ENCODE results near the gene SMIM44. TPM values are rescaled to one million over a fixed set of nuclear protein-coding genes. Genes with fewer than 3 reads are reported as not detected.
"Not testable (repeated sequence)": the region's sequence is repeated elsewhere in the genome, so short reads cannot be mapped to it uniquely, and the experiment has no call there.

Gene SMIM44
- total RNA-seq, 1 donor from 2014 or later: not detected

- H3K36me3 ChIP-seq (ENCODE audit: control insufficient read depth in 3 of 3, insufficient read depth in 3 of 3, low read length in 3 of 3): peaks cover 50 to 56% (median 51%) of the 10 kb centered on the region in 3 donors
Observed at GRCh38 chr19:3453840-3454239, 29.4 kb downstream of the SMIM44 start.

GRCh38 chr19:3452942-3453214 is 30.4 kb downstream of the SMIM44 start:
- H3K27ac ChIP-seq (ENCODE audit: low read depth, low read length); H3K4me3 ChIP-seq (ENCODE audit: low read length in 3 of 3); H3K9me3 ChIP-seq (ENCODE audit: control insufficient read depth in 3 of 3, low read length in 3 of 3); H3K27me3 ChIP-seq (ENCODE audit: control insufficient read depth in 3 of 3, insufficient read depth in 3 of 3, low read length in 3 of 3); H3K9ac ChIP-seq (ENCODE audit: low read depth in 1 of 3, low read length in 3 of 3): not testable (repeated sequence)
- H3K4me1 ChIP-seq (ENCODE audit: control insufficient read depth in 3 of 3, insufficient read depth in 3 of 3, low read length in 3 of 3): peaks cover 13 to 26% (median 15%) of the 10 kb centered on the region in 3 donors
- peaks cover 55 to 58% (median 57%) of the 10 kb centered on the region in 3 donors for H3K36me3 ChIP-seq (ENCODE audit: control insufficient read depth in 3 of 3, insufficient read depth in 3 of 3, low read length in 3 of 3)

More at GRCh38 chr19:3453840-3454239, 29.4 kb downstream of the SMIM44 start:
- H3K27ac ChIP-seq (ENCODE audit: low read depth, low read length): no peak overlapping the region
- peaks cover 17 to 30% (median 25%) of the 10 kb centered on the region in 3 donors for H3K4me1 ChIP-seq (ENCODE audit: control insufficient read depth in 3 of 3, insufficient read depth in 3 of 3, low read length in 3 of 3)
- H3K4me3 ChIP-seq (ENCODE audit: low read length in 3 of 3): no peak overlapping the region
- no peaks in the 10 kb centered on the region for H3K9me3 ChIP-seq (ENCODE audit: control insufficient read depth in 3 of 3, low read length in 3 of 3)
- H3K9ac ChIP-seq (ENCODE audit: low read depth in 1 of 3, low read length in 3 of 3): peak overlapping the region in 1 of 3 donors; percentile 33
- H3K27me3 ChIP-seq (ENCODE audit: control insufficient read depth in 3 of 3, insufficient read depth in 3 of 3, low read length in 3 of 3): no peaks in the 10 kb centered on the region

- Histone ChIP-seq H3K4me1 (ENCODE audit: control insufficient read depth in 3 of 3, insufficient read depth in 3 of 3, low read length in 3 of 3) (peaks cover 11 to 21% (median 13%) of the 10 kb centered on the region in 3 donors), H3K27me3 (ENCODE audit: control insufficient read depth in 3 of 3, insufficient read depth in 3 of 3, low read length in 3 of 3) (no peaks in the 10 kb centered on the region), H3K9ac (ENCODE audit: low read depth in 1 of 3, low read length in 3 of 3) (no peak overlapping the region), H3K4me3 (ENCODE audit: low read length in 3 of 3) (no peak overlapping the region), H3K36me3 (ENCODE audit: control insufficient read depth in 3 of 3, insufficient read depth in 3 of 3, low read length in 3 of 3) (peaks cover 54 to 57% (median 54%) of the 10 kb centered on the region in 3 donors), H3K9me3 (ENCODE audit: control insufficient read depth in 3 of 3, low read length in 3 of 3) (no peaks in the 10 kb centered on the region), H3K27ac (ENCODE audit: low read depth, low read length) (peak overlapping the region; percentile 79)
Observed at GRCh38 chr19:3452171-3452941, 30.9 kb downstream of the SMIM44 start.

DNA sequence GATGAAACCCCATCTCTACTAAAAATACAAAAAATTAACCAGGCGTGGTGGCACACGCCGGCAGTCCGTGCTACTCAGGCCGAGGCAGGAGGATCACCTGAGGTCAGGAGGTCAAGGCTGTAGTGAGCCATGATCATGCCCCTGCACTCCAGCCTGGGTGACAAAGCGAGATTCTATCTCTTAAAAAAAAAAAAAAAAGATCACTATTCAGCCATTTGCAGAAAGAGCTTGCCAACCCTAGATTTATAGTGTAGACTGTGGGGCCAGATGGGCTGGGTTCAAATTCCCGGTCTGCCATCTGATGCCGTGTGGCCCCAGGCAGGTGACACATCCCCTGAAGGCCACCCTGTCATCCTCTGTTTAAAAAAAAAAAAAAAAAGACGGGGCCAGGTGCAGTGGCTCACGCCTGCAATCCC is 31.8 kb downstream of the SMIM44 start:
- H3K27me3 ChIP-seq (ENCODE audit: control insufficient read depth in 3 of 3, insufficient read depth in 3 of 3, low read length in 3 of 3): no peaks in the 10 kb centered on the region
- H3K9me3 ChIP-seq (ENCODE audit: control insufficient read depth in 3 of 3, low read length in 3 of 3): no peaks in the 10 kb centered on the region
- peaks cover 47 to 54% (median 53%) of the 10 kb centered on the region in 3 donors for H3K36me3 ChIP-seq (ENCODE audit: control insufficient read depth in 3 of 3, insufficient read depth in 3 of 3, low read length in 3 of 3)
- peak overlapping the region in 1 of 3 donors; percentile 40 for H3K9ac ChIP-seq (ENCODE audit: low read depth in 1 of 3, low read length in 3 of 3)
- H3K4me3 ChIP-seq (ENCODE audit: low read length in 3 of 3): no peak overlapping the region
- H3K4me1 ChIP-seq (ENCODE audit: control insufficient read depth in 3 of 3, insufficient read depth in 3 of 3, low read length in 3 of 3): peaks cover 6 to 13% (median 10%) of the 10 kb centered on the region in 3 donors
- H3K27ac ChIP-seq (ENCODE audit: low read depth, low read length): peak overlapping the region; percentile 79

GRCh38 chr19:3450796-3451411 is 32.3 kb downstream of the SMIM44 start:
- no peaks in the 10 kb centered on the region for H3K9me3 ChIP-seq (ENCODE audit: control insufficient read depth in 3 of 3, low read length in 3 of 3)
- H3K27me3 ChIP-seq (ENCODE audit: control insufficient read depth in 3 of 3, insufficient read depth in 3 of 3, low read length in 3 of 3): no peaks in the 10 kb centered on the region
- peaks cover 51 to 59% (median 55%) of the 10 kb centered on the region in 3 donors for H3K36me3 ChIP-seq (ENCODE audit: control insufficient read depth in 3 of 3, insufficient read depth in 3 of 3, low read length in 3 of 3)
- no peak overlapping the region for H3K4me3 ChIP-seq (ENCODE audit: low read length in 3 of 3)
- H3K9ac ChIP-seq (ENCODE audit: low read depth in 1 of 3, low read length in 3 of 3): peak overlapping the region in 1 of 3 donors; percentile 40
- H3K27ac ChIP-seq (ENCODE audit: low read depth, low read length): peak overlapping the region; percentile 79
- H3K4me1 ChIP-seq (ENCODE audit: control insufficient read depth in 3 of 3, insufficient read depth in 3 of 3, low read length in 3 of 3): peaks cover 6 to 13% (median 10%) of the 10 kb centered on the region in 3 donors

GRCh38 chr19:3448616-3449334 is 34.5 kb downstream of the SMIM44 start:
- H3K4me3 ChIP-seq (ENCODE audit: low read length in 3 of 3): no peak overlapping the region
- no peak overlapping the region for H3K9ac ChIP-seq (ENCODE audit: low read depth in 1 of 3, low read length in 3 of 3)
- H3K4me1 ChIP-seq (ENCODE audit: control insufficient read depth in 3 of 3, insufficient read depth in 3 of 3, low read length in 3 of 3): peaks cover 23 to 33% (median 28%) of the 10 kb centered on the region in 3 donors
- H3K36me3 ChIP-seq (ENCODE audit: control insufficient read depth in 3 of 3, insufficient read depth in 3 of 3, low read length in 3 of 3): peaks cover 44 to 55% (median 48%) of the 10 kb centered on the region in 3 donors
- H3K27ac ChIP-seq (ENCODE audit: low read depth, low read length): no peak overlapping the region
- no peaks in the 10 kb centered on the region for H3K27me3 ChIP-seq (ENCODE audit: control insufficient read depth in 3 of 3, insufficient read depth in 3 of 3, low read length in 3 of 3)
- H3K9me3 ChIP-seq (ENCODE audit: control insufficient read depth in 3 of 3, low read length in 3 of 3): no peaks in the 10 kb centered on the region

DNA sequence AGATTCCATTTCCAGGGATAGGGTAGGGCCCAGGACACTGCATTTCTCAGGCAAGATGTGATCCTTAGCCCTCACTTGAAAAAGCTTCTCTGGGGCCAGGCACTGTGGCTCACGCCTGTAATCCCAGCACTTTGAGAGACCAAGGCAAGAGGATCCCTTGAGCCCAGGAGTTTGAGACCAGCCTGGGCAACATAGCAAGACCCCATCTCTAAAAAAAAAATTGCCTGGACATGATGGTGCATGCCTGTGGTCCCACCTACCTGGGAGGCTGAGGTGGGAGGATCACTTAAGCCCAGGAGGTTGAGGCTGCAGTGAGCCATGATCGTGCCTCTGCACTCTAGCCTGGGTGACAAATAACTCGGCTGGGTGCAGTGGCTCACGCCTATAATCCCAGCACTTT is 36.6 kb downstream of the SMIM44 start:
- not testable (repeated sequence) for H3K27me3 ChIP-seq (ENCODE audit: control insufficient read depth in 3 of 3, insufficient read depth in 3 of 3, low read length in 3 of 3); H3K9me3 ChIP-seq (ENCODE audit: control insufficient read depth in 3 of 3, low read length in 3 of 3); H3K4me3 ChIP-seq (ENCODE audit: low read length in 3 of 3); H3K27ac ChIP-seq (ENCODE audit: low read depth, low read length); H3K9ac ChIP-seq (ENCODE audit: low read depth in 1 of 3, low read length in 3 of 3)
- Histone ChIP-seq H3K4me1 (ENCODE audit: control insufficient read depth in 3 of 3, insufficient read depth in 3 of 3, low read length in 3 of 3) (peaks cover 35 to 49% (median 45%) of the 10 kb centered on the region in 3 donors), H3K36me3 (ENCODE audit: control insufficient read depth in 3 of 3, insufficient read depth in 3 of 3, low read length in 3 of 3) (peaks cover 28 to 42% (median 33%) of the 10 kb centered on the region in 3 donors)

DNA sequence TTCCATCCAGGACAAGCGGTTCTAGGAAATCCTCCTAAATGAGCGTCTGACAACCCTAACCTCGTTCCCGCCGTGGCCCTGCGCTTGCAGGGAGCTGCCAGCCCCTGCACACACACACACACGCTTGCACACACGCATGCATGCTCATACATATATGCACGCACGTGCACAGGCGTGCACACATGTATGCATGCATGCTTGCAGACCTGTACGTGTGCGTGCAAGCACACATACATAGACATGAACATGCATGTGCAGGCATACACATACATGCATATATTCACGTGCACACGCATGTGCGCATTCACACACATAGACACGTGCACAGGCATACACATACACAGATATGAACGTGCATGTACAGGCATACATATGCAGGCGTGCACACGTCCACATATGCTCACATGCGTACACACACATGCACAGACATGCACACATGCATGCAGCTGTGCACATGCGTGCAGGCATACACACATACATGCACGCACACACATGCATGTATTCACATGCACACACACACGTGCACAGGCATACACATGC is 38.5 kb downstream of the SMIM44 start:
- H3K27ac ChIP-seq (ENCODE audit: low read depth, low read length): no peak overlapping the region
- no peaks in the 10 kb centered on the region for H3K9me3 ChIP-seq (ENCODE audit: control insufficient read depth in 3 of 3, low read length in 3 of 3)
- peak overlapping the region in 1 of 3 donors; percentile 35 for H3K4me3 ChIP-seq (ENCODE audit: low read length in 3 of 3)
- H3K27me3 ChIP-seq (ENCODE audit: control insufficient read depth in 3 of 3, insufficient read depth in 3 of 3, low read length in 3 of 3): no peaks in the 10 kb centered on the region
- peak overlapping the region in 1 of 3 donors; percentile 50 for H3K9ac ChIP-seq (ENCODE audit: low read depth in 1 of 3, low read length in 3 of 3)
- H3K36me3 ChIP-seq (ENCODE audit: control insufficient read depth in 3 of 3, insufficient read depth in 3 of 3, low read length in 3 of 3): peaks cover 28 to 40% (median 28%) of the 10 kb centered on the region in 3 donors
- H3K4me1 ChIP-seq (ENCODE audit: control insufficient read depth in 3 of 3, insufficient read depth in 3 of 3, low read length in 3 of 3): peaks cover 35 to 50% (median 48%) of the 10 kb centered on the region in 3 donors

DNA sequence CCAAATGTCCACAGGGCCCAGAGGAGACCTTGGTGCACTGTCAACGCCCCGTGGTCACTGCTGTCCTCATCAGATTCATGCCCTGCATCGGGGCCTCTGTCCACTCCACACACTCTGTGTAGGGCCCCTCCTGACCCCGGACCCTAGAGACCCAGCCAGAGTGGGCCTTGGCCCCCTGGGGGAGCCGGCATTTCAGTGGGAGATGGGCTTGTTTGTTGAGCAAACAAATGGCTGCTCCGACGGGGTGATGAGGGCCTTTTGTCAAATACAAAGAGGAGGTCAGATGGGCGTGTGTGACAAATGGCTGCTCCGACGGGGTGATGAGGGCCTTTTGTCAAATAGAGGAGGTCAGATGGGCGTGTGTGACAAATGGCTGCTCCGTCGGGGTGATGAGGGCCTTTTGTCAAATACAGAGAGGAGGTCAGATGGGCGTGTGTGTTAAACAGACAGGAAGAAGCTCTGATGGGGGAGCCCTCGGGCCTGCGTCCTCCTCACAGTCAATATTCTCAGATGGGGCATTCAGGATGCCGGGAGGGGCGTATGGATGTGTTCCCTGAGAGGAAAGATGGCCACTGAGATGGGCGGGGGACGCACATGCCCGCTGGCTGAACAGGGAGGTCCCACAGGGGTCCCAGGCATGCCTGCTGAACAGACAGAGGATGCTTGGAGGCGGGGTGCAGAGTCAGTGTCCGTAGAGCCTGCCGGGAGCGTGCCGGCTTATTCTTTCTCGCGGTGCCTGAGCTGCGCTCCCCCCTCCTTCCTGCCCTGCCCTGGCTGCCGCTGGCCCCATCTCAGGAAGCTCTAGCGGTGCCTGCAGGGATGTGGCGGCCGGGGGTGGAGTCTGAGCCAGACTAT is 39.2 kb downstream of the SMIM44 start:
- Histone ChIP-seq H3K27me3 (ENCODE audit: control insufficient read depth in 3 of 3, insufficient read depth in 3 of 3, low read length in 3 of 3) (no peaks in the 10 kb centered on the region), H3K9ac (ENCODE audit: low read depth in 1 of 3, low read length in 3 of 3) (peak overlapping the region in 1 of 3 donors; percentile 50), H3K4me1 (ENCODE audit: control insufficient read depth in 3 of 3, insufficient read depth in 3 of 3, low read length in 3 of 3) (peaks cover 35 to 50% (median 48%) of the 10 kb centered on the region in 3 donors), H3K9me3 (ENCODE audit: control insufficient read depth in 3 of 3, low read length in 3 of 3) (no peaks in the 10 kb centered on the region), H3K27ac (ENCODE audit: low read depth, low read length) (no peak overlapping the region), H3K4me3 (ENCODE audit: low read length in 3 of 3) (peak overlapping the region in 1 of 3 donors; percentile 35), H3K36me3 (ENCODE audit: control insufficient read depth in 3 of 3, insufficient read depth in 3 of 3, low read length in 3 of 3) (peaks cover 24 to 37% (median 26%) of the 10 kb centered on the region in 3 donors)

Measured in skeletal muscle tissue (tissue), 4 donors.